HL-60/S4 treated with phorbol 12-myristate 13-acetate at 8.2 ng/mL for 4 days and 3 days (cell line): Measurements from ENCODE around the gene PCGF5.
"Not testable (repeated sequence)": the region's sequence is repeated elsewhere in the genome, so short reads cannot be mapped to it uniquely, and the experiment has no call there.

Source experiments
- in situ Hi-C: fragments of 300-500 bp; cut with MboI; formaldehyde crosslinking; loops from 2 replicates; pipeline ENCODE4 v1.15.0; 2022; ENCODE audit warnings: low sequenced_read_pairs

PCGF5 gene

DNA sequence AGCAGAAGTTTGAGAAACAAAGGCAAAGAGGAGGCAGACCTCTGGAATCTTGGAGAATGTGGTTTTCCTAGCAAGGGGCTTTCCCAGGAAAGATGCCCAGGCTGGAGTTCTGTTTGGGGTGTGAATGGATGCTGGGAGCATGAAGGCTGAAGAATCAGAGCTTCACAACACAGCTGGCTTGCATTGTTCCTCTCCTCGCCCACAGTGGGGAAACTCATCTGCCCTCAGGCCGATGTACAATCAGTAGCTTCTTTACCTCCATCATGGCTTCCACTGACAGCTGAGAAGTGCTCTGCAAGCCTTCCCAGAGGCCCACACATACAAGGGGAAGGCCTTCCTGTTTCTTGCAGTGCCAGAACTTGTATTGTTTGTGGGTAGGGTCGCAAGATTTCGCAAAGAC is 98.9 kb downstream of the PCGF5 start:
- in situ Hi-C loops = no loop called here

DNA sequence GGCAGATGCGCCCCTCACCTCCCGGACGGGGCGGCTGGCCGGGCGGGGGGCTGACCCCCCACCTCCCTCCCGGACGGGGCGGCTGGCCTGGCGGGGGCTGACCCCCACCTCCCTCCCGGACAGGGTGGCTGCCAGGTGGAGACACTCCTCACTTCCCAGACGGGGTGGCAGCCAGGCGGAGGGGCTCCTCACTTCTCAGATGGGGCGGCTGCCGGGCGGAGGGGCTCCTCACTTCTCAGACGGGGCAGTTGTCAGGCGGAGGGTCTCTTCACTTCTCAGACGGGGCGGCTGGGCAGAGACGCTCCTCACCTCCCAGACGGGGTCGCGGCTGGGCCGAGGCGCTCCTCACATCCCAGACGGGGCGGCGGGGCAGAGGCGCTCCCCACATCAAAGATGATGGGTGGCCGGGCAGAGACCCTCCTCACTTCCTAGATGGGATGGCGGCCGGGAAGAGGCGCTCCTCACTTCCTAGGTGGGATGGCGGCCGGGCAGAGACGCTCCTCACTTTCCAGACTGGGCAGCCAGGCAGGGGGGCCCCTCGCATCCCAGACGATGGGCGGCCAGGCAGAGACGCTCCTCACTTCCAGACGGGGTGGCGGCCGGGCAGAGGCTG is 102.9 kb downstream of the PCGF5 start:
- in situ Hi-C loops = not testable (repeated sequence)

DNA sequence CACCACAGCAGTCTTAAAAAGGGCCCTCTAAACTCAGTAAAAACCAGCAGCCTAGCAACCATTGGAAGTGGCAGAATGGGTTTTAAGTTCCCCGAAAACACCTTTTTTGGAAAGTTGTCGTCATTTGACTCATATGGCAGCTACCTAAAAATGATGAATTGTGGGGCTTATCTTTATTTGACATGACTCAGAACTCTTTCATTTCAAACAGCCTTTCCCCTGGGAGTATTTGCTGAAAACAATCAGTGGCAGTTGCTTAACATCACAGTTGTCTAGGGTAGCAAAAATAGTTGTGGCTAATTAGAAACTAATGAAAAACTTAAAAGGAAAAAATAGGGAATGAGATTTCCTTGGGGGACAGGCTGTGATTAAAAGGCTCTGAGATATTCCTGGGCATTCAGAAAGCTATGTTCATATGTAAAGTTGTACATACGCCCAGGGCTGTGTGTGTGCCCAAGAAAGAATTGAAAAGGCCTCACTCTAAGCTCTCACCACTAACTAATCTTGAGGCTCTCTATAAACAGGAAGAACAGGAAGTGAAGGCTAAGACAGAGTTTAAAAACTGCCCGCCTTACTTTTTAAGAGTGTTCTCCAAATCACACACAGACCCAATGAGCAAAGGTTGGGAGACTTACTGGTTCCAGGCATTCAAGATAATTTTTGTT is 108.0 kb downstream of the PCGF5 start:
- in situ Hi-C loops = no loop called here
